ENCODE measurements around the gene DNM3.

GRCh38 chr1:172293429-172293828, 452.1 kb downstream of the DNM3 start:
- TF ChIP-seq CTCF (IDR thresholded peaks at IDR 0.05; ENCODE audit: control extremely low read depth in 1 of 3, insufficient read depth in 1 of 3, low read depth in 1 of 3, low read length in 3 of 3) (no peak), POLR2AphosphoS5 (IDR thresholded peaks at IDR 0.05; ENCODE audit: low read depth, low read length) (no peak), EP300 (IDR thresholded peaks at IDR 0.05; ENCODE audit: borderline replicate concordance in 1 of 2, low read depth in 2 of 2, low read length in 2 of 2) (no peak), RFX5 (IDR thresholded peaks at IDR 0.05; ENCODE audit: borderline replicate concordance, low read depth, low read length) (no peak), JUND (IDR thresholded peaks at IDR 0.05; ENCODE audit: low read length) (no peak)

Measured in H1 (cell line).